ENCODE results near the gene HDLBP.

Gene HDLBP

GRCh38 chr2:241189093-241189855 is 126.2 kb downstream of the HDLBP start:
- no peak for DNase-seq

GRCh38 chr2:241188361-241189092 is 126.9 kb downstream of the HDLBP start, which contains the start of gene ANO7:
Gene ANO7 (plus strand): TSS chr2:241188677. CDS start chr2:241190064, 1,387 bp downstream.
- DNase-seq: no peak

GRCh38 chr2:241187918-241188234 is 127.6 kb downstream of the HDLBP start:
- no peak for DNase-seq

GRCh38 chr2:241187101-241187917 is 128.2 kb downstream of the HDLBP start:
- DNase-seq: no peak

- DNase-seq: no peak
Measured at GRCh38 chr2:241185961-241186360, 129.5 kb downstream of the HDLBP start.

GRCh38 chr2:241184901-241185300 is 130.6 kb downstream of the HDLBP start:
- no peak for DNase-seq

GRCh38 chr2:241183221-241183620 is 132.3 kb downstream of the HDLBP start:
- no peak for DNase-seq

GRCh38 chr2:241182531-241183133 is 132.8 kb downstream of the HDLBP start:
- no peak for DNase-seq

GRCh38 chr2:241182126-241182525 is 133.3 kb downstream of the HDLBP start:
- DNase-seq: no peak

GRCh38 chr2:241180495-241180894 is 135.0 kb downstream of the HDLBP start:
- no peak for DNase-seq

- no peak for DNase-seq
Measured at GRCh38 chr2:241179899-241180298, 135.6 kb downstream of the HDLBP start.

- DNase-seq: no peak
Measured at GRCh38 chr2:241178961-241179360, 136.5 kb downstream of the HDLBP start.

GRCh38 chr2:241177526-241178334 is 137.7 kb downstream of the HDLBP start:
- no peak for DNase-seq
